Keratinocyte (primary cell): Measurements from ENCODE around the gene RRAGC.

Experiments used
- CTCF ChIP-seq, 3 experiments: IDR thresholded peaks in 1 of 3; conservative IDR thresholded peaks in 1 of 3; optimal IDR thresholded peaks in 1 of 3; 2 replicates in 2 of 3; 3 replicates in 1 of 3; pipeline versions ENCODE3 to v1.5.1; 2011; ENCODE audit warnings: low read length in 3 of 3, mild to moderate bottlenecking in 3 of 3, moderate library complexity in 2 of 3, control low read depth in 1 of 3, inconsistent platforms in 1 of 3; ENCODE audit not compliant: insufficient read depth in 2 of 3; ENCODE audit errors: extremely low read depth in 1 of 3
- EZH2 ChIP-seq: IDR thresholded peaks from one replicate; pipeline ENCODE4 v1.6.1; 2012; ENCODE audit warnings: inconsistent platforms, mild to moderate bottlenecking, low read length, moderate library complexity

GRCh38 chr1:38812981-38813380 lies 46.6 kb downstream of the RRAGC start:
- TF ChIP-seq CTCF (optimal IDR thresholded peaks at IDR 0.05 in 1 of 3, IDR thresholded peaks at IDR 0.05 in 1 of 3, conservative IDR thresholded peaks at IDR 0.05 in 1 of 3; ENCODE audit: extremely low read depth in 1 of 3, insufficient read depth in 2 of 3, low read length in 3 of 3) (no peak), EZH2 (no peak)
